ENCODE data around the gene OST4. TPM values are rescaled to one million over a fixed set of nuclear protein-coding genes. Genes with fewer than 3 reads are reported as not detected.

OST4 gene
- total RNA-seq, 1 donor = 300 TPM

- TF ChIP-seq, protein P1, sequence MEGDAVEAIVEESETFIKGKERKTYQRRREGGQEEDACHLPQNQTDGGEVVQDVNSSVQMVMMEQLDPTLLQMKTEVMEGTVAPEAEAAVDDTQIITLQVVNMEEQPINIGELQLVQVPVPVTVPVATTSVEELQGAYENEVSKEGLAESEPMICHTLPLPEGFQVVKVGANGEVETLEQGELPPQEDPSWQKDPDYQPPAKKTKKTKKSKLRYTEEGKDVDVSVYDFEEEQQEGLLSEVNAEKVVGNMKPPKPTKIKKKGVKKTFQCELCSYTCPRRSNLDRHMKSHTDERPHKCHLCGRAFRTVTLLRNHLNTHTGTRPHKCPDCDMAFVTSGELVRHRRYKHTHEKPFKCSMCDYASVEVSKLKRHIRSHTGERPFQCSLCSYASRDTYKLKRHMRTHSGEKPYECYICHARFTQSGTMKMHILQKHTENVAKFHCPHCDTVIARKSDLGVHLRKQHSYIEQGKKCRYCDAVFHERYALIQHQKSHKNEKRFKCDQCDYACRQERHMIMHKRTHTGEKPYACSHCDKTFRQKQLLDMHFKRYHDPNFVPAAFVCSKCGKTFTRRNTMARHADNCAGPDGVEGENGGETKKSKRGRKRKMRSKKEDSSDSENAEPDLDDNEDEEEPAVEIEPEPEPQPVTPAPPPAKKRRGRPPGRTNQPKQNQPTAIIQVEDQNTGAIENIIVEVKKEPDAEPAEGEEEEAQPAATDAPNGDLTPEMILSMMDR (IDR thresholded peaks at IDR 0.05; ENCODE audit: insufficient read depth, low read length) = no peak
- DNase-seq (ENCODE audit: low read depth) = no peak
- H3K4me3 ChIP-seq (ENCODE audit: low read depth, low read length) = no peak overlapping the region
Observed at GRCh38 chr2:27096748-27097297, 25.4 kb upstream of the OST4 start.

DNA sequence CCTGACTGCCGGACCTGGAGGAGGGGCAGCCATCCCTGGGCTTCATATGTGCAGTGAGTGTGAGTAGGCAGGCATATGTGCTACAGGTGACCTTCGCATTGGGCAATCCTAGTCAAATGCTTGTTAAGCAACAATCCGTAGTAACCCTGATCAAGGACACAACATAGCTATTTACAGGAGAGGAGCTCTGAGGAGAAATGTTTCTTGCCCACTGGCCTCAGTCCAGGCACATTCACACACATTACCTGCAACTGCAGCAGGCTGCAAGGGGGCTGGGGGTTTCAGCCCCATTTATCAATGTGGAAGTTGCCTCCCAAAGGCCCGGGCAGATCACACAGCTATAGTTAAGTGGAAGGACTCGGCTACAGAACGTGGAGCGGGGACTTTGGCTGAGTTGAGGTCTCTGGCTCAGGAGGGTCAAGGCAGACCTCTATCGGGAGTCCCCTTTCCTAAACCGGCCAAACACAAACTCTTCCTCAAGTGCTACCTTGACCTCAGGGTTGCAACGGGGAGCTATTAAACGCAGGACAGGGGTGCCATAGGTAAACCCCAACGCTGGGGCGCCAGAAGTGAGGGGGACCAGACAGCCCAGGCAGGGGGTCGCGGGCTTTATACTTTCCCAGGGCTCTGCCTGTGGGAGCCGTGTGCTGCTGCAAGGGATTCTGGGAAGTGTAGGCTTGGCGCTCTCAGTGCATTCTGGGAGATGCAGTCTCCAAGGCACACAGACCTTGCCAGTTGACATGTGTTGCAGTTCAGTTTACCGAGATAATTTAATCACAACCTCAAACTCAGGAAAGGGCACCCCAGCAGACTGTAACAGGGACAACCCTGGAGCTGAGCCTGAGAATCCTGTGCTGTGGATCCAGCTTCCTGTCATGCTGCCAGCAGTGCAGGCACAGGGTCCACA, 24.5 kb upstream of the OST4 start:
- DNase-seq (ENCODE audit: low read depth) = peak; percentile 64
- TF ChIP-seq, protein P1 (IDR thresholded peaks at IDR 0.05; ENCODE audit: insufficient read depth, low read length) = no peak
- H3K4me3 ChIP-seq (ENCODE audit: low read depth, low read length) = no peak overlapping the region

- TF ChIP-seq, protein P1 (IDR thresholded peaks at IDR 0.05; ENCODE audit: insufficient read depth, low read length) = no peak
- no peak overlapping the region for H3K4me3 ChIP-seq (ENCODE audit: low read depth, low read length)
- DNase-seq (ENCODE audit: low read depth) = no peak
Observed at GRCh38 chr2:27095427-27095744, 23.9 kb upstream of the OST4 start.

GRCh38 chr2:27094353-27094984, 23.0 kb upstream of the OST4 start:
- no peak for DNase-seq (ENCODE audit: low read depth)
- TF ChIP-seq, protein P1 (IDR thresholded peaks at IDR 0.05; ENCODE audit: insufficient read depth, low read length) = no peak

GRCh38 chr2:27093430-27094352, 22.2 kb upstream of the OST4 start:
- DNase-seq (ENCODE audit: low read depth) = no peak

More at GRCh38 chr2:27094353-27094984, 23.0 kb upstream of the OST4 start:
- H3K4me3 ChIP-seq (ENCODE audit: low read depth, low read length) = no peak overlapping the region

More at GRCh38 chr2:27093430-27094352, 22.2 kb upstream of the OST4 start:
- no peak overlapping the region for H3K4me3 ChIP-seq (ENCODE audit: low read depth, low read length)
- TF ChIP-seq, protein P1 (IDR thresholded peaks at IDR 0.05; ENCODE audit: insufficient read depth, low read length) = no peak

All from fibroblast of the aortic adventitia (primary cell).